ENCODE measurements around the gene ZC3H14. TPM values are rescaled to one million over a fixed set of nuclear protein-coding genes. Genes with fewer than 3 reads are reported as not detected.

ZC3H14 gene
- total RNA-seq, 4 donors from 2014 or later: 52.8 to 71.4 (median 59.3) TPM

DNA sequence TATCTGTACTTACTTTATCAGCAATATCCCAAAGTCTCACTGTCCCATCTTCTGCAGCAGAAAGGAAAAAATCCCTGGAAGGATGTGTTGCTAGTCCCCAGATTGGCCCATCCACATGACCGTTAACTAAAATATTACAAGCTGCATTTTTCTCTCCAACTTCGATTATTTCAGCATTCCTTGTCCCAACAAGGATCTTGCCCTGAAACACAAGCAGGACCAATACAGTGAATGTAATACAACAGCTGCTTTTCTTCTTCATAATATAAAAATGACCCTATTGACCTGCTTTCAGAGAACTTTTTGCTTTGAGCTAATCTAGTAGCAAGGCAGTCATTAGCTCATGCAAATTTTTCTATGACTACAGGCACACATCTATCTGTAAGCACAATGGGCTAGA is 58.3 kb downstream of the ZC3H14 start:
- H3K27me3 ChIP-seq: no peaks in the 10 kb centered on the region
- H3K27ac ChIP-seq: no peak overlapping the region
- no peak for DNase-seq (ENCODE audit: low spot score in 2 of 2)
- no peaks in the 10 kb centered on the region for H3K9me3 ChIP-seq
- WGBS, 2 donors: 27 to 43% methylated on average over 2 of the region's 2 CpGs
- H3K4me3 ChIP-seq: no peak overlapping the region
- TF ChIP-seq EP300 (IDR thresholded peaks at IDR 0.05): no peak
- TF ChIP-seq POLR2A (IDR thresholded peaks at IDR 0.05): no peak
- TF ChIP-seq, protein P1, sequence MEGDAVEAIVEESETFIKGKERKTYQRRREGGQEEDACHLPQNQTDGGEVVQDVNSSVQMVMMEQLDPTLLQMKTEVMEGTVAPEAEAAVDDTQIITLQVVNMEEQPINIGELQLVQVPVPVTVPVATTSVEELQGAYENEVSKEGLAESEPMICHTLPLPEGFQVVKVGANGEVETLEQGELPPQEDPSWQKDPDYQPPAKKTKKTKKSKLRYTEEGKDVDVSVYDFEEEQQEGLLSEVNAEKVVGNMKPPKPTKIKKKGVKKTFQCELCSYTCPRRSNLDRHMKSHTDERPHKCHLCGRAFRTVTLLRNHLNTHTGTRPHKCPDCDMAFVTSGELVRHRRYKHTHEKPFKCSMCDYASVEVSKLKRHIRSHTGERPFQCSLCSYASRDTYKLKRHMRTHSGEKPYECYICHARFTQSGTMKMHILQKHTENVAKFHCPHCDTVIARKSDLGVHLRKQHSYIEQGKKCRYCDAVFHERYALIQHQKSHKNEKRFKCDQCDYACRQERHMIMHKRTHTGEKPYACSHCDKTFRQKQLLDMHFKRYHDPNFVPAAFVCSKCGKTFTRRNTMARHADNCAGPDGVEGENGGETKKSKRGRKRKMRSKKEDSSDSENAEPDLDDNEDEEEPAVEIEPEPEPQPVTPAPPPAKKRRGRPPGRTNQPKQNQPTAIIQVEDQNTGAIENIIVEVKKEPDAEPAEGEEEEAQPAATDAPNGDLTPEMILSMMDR (IDR thresholded peaks at IDR 0.05): no peak
- H3K36me3 ChIP-seq: peaks cover 0 to 43% (median 0%) of the 10 kb centered on the region in 3 donors
- H3K4me1 ChIP-seq: no peaks in the 10 kb centered on the region

DNA sequence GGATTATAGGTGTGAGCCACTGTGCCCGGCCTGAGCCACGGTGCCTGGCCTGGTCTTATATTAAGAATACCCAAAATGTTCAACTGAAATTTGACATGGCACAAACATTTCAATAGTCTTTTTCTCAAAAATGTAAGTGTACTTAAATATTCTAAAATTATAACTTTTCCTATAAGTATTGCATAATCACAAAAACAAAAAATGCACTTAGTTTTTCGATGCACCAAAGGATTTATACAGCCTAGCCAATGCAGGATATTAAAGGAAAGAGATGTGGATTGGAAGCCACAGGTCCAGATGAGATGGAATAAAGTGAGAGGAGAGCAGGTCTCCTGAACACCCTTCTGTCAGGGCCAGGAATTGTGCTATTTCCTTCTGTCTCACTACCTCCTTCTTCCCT is 62.8 kb downstream of the ZC3H14 start:
- DNase-seq (ENCODE audit: low spot score in 2 of 2): no peak
- WGBS, 2 donors: 95 to 96% methylated on average over 3 of the region's 3 CpGs
- TF ChIP-seq POLR2A (IDR thresholded peaks at IDR 0.05): no peak
- H3K4me1 ChIP-seq: no peaks in the 10 kb centered on the region
- H3K27ac ChIP-seq: no peak overlapping the region
- peaks cover 0 to 26% (median 0%) of the 10 kb centered on the region in 3 donors for H3K36me3 ChIP-seq
- no peak overlapping the region for H3K4me3 ChIP-seq
- H3K9me3 ChIP-seq: no peaks in the 10 kb centered on the region
- H3K27me3 ChIP-seq: no peaks in the 10 kb centered on the region

DNA sequence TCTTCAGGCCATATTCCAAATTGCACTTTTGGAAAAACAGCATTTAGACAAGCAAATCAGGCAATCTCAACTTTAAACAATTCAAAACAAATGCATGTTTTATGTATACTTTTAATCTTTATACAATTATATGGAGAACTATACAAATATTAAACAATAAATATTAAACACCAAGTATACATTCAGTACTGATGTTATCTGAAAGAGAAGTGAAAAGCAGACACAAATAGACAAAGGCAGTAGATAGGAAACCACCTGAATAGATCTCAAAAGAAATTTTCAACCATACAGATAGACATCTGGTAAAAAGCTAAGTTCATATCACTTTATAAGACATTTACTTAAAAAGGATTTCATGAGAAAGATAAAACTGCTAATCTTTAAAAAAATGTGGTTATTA is 65.2 kb downstream of the ZC3H14 start:
- Histone ChIP-seq H3K9me3 (no peaks in the 10 kb centered on the region), H3K27me3 (no peaks in the 10 kb centered on the region), H3K4me1 (no peaks in the 10 kb centered on the region), H3K4me3 (no peak overlapping the region), H3K27ac (no peak overlapping the region), H3K36me3 (peaks cover 0 to 18% (median 0%) of the 10 kb centered on the region in 3 donors)
- DNase-seq (ENCODE audit: low spot score in 2 of 2): no peak
- TF ChIP-seq POLR2A (IDR thresholded peaks at IDR 0.05) (no peak), EP300 (IDR thresholded peaks at IDR 0.05) (no peak)
- TF ChIP-seq, protein P1 (IDR thresholded peaks at IDR 0.05): no peak

DNA sequence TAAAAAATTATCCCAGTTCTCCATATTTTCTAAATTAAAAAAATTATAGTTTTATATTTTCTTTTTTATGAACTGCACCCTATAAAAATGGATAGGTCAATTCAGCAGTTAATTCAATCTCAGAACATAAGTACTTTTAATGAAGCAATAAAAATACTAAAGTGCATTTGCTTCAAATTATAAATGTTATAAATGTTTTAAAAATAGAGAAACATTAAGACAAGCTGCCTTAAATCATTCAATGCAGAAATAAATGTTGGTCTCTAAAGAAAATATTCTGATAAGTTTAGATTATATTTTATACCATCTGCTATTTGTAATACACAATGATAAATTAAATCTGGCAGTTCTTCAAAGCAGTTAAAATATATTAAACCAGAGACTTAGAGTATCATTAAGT is 65.6 kb downstream of the ZC3H14 start:
- Histone ChIP-seq H3K27ac (no peak overlapping the region), H3K9me3 (no peaks in the 10 kb centered on the region)
- TF ChIP-seq, protein P1 (IDR thresholded peaks at IDR 0.05): no peak
- TF ChIP-seq POLR2A (IDR thresholded peaks at IDR 0.05) (no peak), EP300 (IDR thresholded peaks at IDR 0.05) (no peak)

DNA sequence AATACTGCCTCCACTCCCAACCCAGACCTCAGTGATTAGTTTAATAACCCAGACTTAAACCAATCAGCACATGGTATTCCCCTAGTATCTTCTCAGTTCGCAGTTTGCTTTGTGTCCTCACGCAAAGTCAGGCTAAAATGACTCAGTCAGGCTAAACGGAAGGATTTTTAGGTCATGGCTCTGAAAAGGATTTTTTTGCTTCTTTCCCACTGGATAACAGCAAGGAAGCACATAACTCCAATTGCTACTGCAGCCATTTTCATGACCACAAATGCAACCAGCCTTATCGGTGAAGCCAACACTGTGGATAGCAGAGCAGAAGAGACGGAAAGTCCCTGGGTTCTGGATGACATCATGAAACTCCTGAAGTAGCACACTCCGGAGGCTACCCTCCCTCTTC is 67.7 kb downstream of the ZC3H14 start:
- 52 to 62% methylated on average over 6 of the region's 6 CpGs for WGBS, 2 donors
- H3K27ac ChIP-seq: no peak overlapping the region
- no peak for TF ChIP-seq POLR2A (IDR thresholded peaks at IDR 0.05)
- no peak for TF ChIP-seq EP300 (IDR thresholded peaks at IDR 0.05)
- peaks cover 0 to 2% (median 0%) of the 10 kb centered on the region in 3 donors for H3K36me3 ChIP-seq
- no peaks in the 10 kb centered on the region for H3K4me1 ChIP-seq
- H3K9me3 ChIP-seq: no peaks in the 10 kb centered on the region
- H3K27me3 ChIP-seq: no peaks in the 10 kb centered on the region
- no peak overlapping the region for H3K4me3 ChIP-seq
- no peak for DNase-seq (ENCODE audit: low spot score in 2 of 2)

More for the DNA sequence above, 65.6 kb downstream of the ZC3H14 start:
- no peak for DNase-seq (ENCODE audit: low spot score in 2 of 2)
- Histone ChIP-seq H3K4me1 (no peaks in the 10 kb centered on the region), H3K27me3 (no peaks in the 10 kb centered on the region), H3K4me3 (no peak overlapping the region), H3K36me3 (peaks cover 0 to 14% (median 0%) of the 10 kb centered on the region in 3 donors)

DNA sequence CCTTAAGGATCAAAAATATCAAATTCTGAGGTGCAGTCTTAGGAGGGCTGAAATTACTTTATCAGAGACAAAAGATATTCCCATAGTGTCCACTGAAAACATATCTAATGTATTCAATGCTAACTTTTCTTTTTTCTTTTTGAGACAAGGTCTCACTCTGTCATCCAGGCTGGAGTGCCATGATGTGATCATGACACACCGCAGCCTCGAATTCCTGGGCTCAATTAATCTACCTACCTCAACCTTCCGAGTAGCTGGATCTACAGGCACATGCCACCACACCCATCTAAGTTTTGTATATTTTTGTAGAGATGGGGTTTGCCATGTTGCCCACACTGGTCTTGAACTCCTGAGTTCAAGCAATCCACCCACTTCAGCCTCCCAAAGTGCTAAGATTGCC is 68.3 kb downstream of the ZC3H14 start:
- H3K36me3 ChIP-seq: no peaks in the 10 kb centered on the region
- H3K27ac ChIP-seq: no peak overlapping the region
- H3K9me3 ChIP-seq: no peaks in the 10 kb centered on the region
- WGBS, 2 donors: 95 to 97% methylated on average over 3 of the region's 3 CpGs
- DNase-seq (ENCODE audit: low spot score in 2 of 2): no peak
- H3K4me3 ChIP-seq: no peak overlapping the region
- H3K27me3 ChIP-seq: no peaks in the 10 kb centered on the region
- no peaks in the 10 kb centered on the region for H3K4me1 ChIP-seq
- TF ChIP-seq EP300 (IDR thresholded peaks at IDR 0.05) (no peak), POLR2A (IDR thresholded peaks at IDR 0.05) (no peak)
- TF ChIP-seq, protein P1 (IDR thresholded peaks at IDR 0.05): no peak

Measured in tibial nerve (tissue), 4 donors.